ENCODE data around the gene AHR.
"Not testable (repeated sequence)": the region's sequence is repeated elsewhere in the genome, so short reads cannot be mapped to it uniquely, and the experiment has no call there.

The AHR gene

DNA sequence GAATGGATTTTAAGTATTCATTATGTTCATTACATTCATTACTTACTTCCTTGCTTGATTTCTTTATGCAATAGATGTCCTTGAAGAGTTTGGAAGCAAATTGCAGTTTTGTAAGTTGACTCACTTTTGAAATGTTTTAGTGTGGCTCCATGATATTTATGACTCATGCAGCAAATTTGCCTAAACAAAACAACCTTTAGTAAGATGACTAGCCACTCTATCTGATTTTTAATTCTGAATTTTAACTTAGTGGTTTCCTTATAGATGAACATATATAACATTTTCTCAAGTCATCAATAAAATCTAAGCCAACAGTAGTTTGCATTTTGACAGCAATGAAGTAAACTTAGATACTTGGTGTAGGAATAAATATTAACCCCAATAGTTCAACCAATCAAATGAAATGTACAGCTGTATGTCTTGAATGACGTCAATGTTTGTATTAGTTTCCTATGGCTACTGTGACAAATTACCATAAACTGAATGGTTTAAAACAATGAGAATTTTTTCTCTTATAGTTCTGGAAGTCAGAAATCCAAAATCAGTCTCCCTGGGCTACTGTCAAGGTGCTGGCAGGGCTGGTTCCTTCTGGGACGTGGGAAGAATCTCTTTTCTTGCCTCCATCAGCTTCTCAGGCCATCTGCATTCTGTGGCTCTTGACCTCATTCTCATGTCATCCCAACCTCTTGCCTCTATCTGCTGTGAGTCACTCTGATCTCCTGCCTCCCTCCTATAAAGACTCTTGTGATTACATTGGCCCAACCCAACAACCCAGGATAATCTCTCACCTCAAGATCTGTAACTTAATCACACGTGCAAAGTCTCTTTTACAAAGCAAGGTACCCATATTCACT, 73.4 kb downstream of the AHR start:
- Histone ChIP-seq H3K9me3 (no peaks in the 10 kb centered on the region), H3K27me3 (no peaks in the 10 kb centered on the region; the same call in 1 of the 2 replicates), H3K4me3 (ENCODE audit: low read depth, low read length) (no peak overlapping the region), H3K36me3 (no peaks in the 10 kb centered on the region), H3K4me1 (no peaks in the 10 kb centered on the region)
- DNase-seq, result no peak
- TF ChIP-seq CTCF (IDR thresholded peaks at IDR 0.05; ENCODE audit: low read depth, low read length), result no peak

- no peak for DNase-seq
- Histone ChIP-seq H3K9me3 (no peaks in the 10 kb centered on the region), H3K27me3 (no peaks in the 10 kb centered on the region; the same call in 1 of the 2 replicates), H3K4me1 (no peaks in the 10 kb centered on the region), H3K36me3 (no peaks in the 10 kb centered on the region), H3K4me3 (ENCODE audit: low read depth, low read length) (no peak overlapping the region)
- no peak for TF ChIP-seq CTCF (IDR thresholded peaks at IDR 0.05; ENCODE audit: low read depth, low read length)
Observed at GRCh38 chr7:17374157-17374556, 75.7 kb downstream of the AHR start.

- H3K4me1 ChIP-seq, result no peaks in the 10 kb centered on the region
- no peaks in the 10 kb centered on the region for H3K9me3 ChIP-seq
- no peak for DNase-seq
- H3K36me3 ChIP-seq, result no peaks in the 10 kb centered on the region
- H3K4me3 ChIP-seq (ENCODE audit: low read depth, low read length), result no peak overlapping the region
- H3K27me3 ChIP-seq, result no peaks in the 10 kb centered on the region; the same call in 1 of the 2 replicates
- no peak for TF ChIP-seq CTCF (IDR thresholded peaks at IDR 0.05; ENCODE audit: low read depth, low read length)
Observed at GRCh38 chr7:17374654-17375053, 76.2 kb downstream of the AHR start.

DNA sequence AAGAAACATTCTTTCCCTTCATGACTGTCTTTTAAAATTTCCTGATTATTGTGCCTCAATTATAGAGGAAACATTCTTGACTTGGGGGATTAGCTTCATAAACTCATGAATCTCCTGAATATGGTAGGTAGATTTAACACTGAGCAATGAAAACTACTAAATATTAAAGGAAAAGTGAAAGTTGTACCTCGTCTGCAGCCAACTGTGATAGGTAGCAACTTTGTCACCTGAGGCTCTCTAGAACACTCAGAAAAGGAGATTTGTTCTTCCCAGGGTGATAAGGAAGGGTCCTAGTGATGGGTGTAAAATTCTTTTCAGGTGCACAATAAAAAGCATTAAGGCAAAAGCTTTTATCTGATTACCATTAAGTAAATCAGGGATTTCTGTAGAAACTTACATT, 78.1 kb downstream of the AHR start:
- H3K27me3 ChIP-seq, result no peaks in the 10 kb centered on the region
- TF ChIP-seq CTCF (IDR thresholded peaks at IDR 0.05; ENCODE audit: low read depth, low read length), result no peak
- no peaks in the 10 kb centered on the region for H3K4me1 ChIP-seq
- H3K9me3 ChIP-seq, result no peaks in the 10 kb centered on the region
- no peak overlapping the region for H3K4me3 ChIP-seq (ENCODE audit: low read depth, low read length)
- no peak for DNase-seq
- H3K36me3 ChIP-seq, result no peaks in the 10 kb centered on the region

DNA sequence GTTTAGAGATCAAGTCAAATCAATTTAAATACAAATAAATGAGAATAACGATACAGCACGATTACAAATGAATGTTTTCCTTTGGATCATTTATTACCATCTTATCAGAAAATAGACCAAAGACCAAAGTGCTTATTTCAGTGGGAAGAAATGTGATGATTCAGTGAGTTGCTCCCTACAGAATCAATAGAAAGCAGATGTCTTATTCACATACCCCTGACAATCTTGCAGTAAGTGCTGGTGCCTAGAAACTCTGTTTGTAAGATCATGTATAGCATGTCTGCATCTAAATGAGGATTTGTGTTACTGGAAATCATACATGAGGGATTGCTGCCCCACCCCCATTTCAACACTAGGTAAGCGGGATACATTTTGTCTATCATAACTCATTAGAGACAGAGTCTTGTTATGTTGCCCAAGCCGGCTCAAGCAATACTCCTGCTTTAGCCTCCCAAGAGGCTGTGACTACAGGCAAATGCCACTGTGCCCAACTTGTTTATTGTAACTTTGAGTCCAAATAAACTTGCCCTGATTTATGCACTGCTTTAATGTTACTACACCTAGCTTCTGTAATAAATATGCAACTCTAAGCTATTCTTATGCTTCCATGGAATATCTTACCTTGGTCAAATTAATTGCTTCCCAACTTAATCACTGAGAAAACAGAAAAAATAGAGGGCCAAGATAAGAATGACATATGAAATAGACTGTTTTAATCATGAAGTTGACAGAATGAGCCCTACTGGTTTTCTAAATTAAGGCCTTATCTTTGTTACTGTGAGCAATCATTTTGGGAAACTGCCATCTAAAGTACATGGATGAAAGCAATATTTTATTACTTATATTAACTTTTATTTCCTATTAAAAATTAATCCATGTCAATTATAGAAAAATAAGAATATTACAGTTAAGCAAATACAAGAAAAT, 82.5 kb downstream of the AHR start:
- no peaks in the 10 kb centered on the region for H3K27me3 ChIP-seq
- no peaks in the 10 kb centered on the region for H3K9me3 ChIP-seq
- no peaks in the 10 kb centered on the region for H3K36me3 ChIP-seq
- no peak for TF ChIP-seq CTCF (IDR thresholded peaks at IDR 0.05; ENCODE audit: low read depth, low read length)
- no peaks in the 10 kb centered on the region for H3K4me1 ChIP-seq
- DNase-seq, result no peak
- no peak overlapping the region for H3K4me3 ChIP-seq (ENCODE audit: low read depth, low read length)

DNA sequence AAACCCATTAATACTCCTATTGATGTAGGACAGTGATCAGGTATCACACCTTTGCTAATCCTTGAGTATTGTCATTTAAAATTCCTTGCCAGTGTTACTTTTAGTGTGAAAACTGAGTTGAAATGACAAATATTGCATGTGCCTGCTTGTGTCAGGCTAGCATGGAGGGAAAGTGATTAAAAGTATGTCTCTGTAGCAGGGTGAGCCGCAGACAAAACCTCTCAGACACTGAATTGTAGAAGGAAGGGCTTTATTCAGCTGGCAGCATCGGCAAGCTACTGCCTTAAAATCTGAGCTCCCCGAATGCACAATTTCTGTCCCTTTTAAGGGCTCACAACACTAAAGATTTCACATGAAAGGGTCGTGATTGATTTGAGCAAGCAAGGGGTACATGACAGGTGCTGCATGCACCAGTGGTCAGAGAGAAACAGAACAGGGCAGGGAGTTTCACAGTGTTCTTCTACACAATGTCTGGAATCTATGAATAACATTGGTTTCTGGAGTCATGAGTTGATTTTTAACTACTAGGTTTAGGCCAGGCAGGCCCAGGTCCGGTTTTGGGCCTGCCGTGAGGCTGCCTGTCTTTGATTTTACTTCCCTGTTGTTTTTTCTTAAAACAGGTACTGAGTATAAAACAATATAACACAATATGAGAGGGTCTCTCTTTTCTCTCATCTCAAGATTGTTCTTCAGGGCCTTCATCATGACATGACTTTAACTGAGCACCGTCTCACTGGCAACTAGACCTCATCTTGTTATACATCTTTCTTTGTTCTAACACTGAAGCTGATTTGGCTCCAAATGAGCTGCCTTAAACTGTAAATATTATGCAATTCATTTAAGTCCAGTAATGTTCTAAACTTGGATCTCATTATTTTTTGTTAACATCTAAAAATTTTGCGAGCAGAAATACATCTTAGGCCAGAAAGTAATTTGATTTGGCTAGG, 84.2 kb downstream of the AHR start:
- not testable (repeated sequence) for H3K4me3 ChIP-seq (ENCODE audit: low read depth, low read length); H3K9me3 ChIP-seq; H3K36me3 ChIP-seq; H3K27me3 ChIP-seq; DNase-seq; H3K4me1 ChIP-seq

Data from BE2C (cell line).